ENCODE results near the gene ZNF76.

- TF ChIP-seq CTCF (IDR thresholded peaks at IDR 0.05; ENCODE audit: low read length) (no peak), EZH2phosphoT487 (IDR thresholded peaks at IDR 0.05; ENCODE audit: low read length) (no peak)
These were observed 58.9 kb downstream of the ZNF76 start for GRCh38 chr6:35318196-35319171.

All from MM.1S (cell line).